Neuronal stem cell (in vitro differentiated cells): ENCODE data around the gene HTD2. TPM values are rescaled to one million over a fixed set of nuclear protein-coding genes. Genes with fewer than 3 reads are reported as not detected.

Source experiments
- DNase-seq: peaks from one replicate; pipeline ENCODE4 v3.0.0-alpha.2; 2013; ENCODE audit warnings: low spot score
- H2AFZ ChIP-seq: one replicate; pipeline ENCODE4 v1.6.1; 2013; ENCODE audit warnings: mild to moderate bottlenecking, low read length, inconsistent platforms
- H2AK5ac ChIP-seq: 2 replicates; pipeline ENCODE4 v1.6.1; 2013; ENCODE audit warnings: low read depth, mild to moderate bottlenecking, inconsistent platforms, low read length, moderate library complexity, mixed read lengths
- H2BK120ac ChIP-seq: 2 replicates; pipeline ENCODE4 v1.6.1; 2013; ENCODE audit warnings: low read depth, mild to moderate bottlenecking, inconsistent platforms, low read length, moderate library complexity, mixed read lengths
- H2BK12ac ChIP-seq: one replicate; pipeline ENCODE4 v1.6.1; 2013; ENCODE audit warnings: low read length, inconsistent platforms
- H2BK15ac ChIP-seq: 2 replicates; pipeline ENCODE4 v1.6.1; 2013; ENCODE audit warnings: mild to moderate bottlenecking, low read length, inconsistent platforms, mixed read lengths
- H2BK5ac ChIP-seq: one replicate; pipeline ENCODE4 v1.6.1; 2013; ENCODE audit warnings: inconsistent platforms, mild to moderate bottlenecking, low read length, moderate library complexity
- H3K14ac ChIP-seq: one replicate; pipeline ENCODE4 v1.6.1; 2013; ENCODE audit warnings: low read length, inconsistent platforms
- H3K18ac ChIP-seq: 2 replicates; pipeline ENCODE4 v1.6.1; 2013; ENCODE audit warnings: low read length, inconsistent platforms
- H3K23ac ChIP-seq: 2 replicates; pipeline ENCODE4 v1.6.1; 2013; ENCODE audit warnings: low read depth, mild to moderate bottlenecking, mixed read lengths, low read length, inconsistent platforms; ENCODE audit not compliant: poor library complexity
- H3K27ac ChIP-seq: replicated peaks from 3 replicates; pipeline ENCODE4 v1.5.1; 2013; ENCODE audit warnings: low read length, inconsistent platforms
- H3K27me3 ChIP-seq, 3 experiments: 2 replicates each; pipeline ENCODE4 v1.6.1; 2013; ENCODE audit warnings: low read length in 3 of 3, mild to moderate bottlenecking in 2 of 3, inconsistent platforms in 1 of 3, low read depth in 1 of 3, mixed read lengths in 1 of 3, moderate library complexity in 1 of 3; ENCODE audit not compliant: control insufficient read depth in 3 of 3, insufficient read depth in 3 of 3
- H3K36me3 ChIP-seq, 2 donors: replicated peaks in 1 of 2; 2 replicates each; pipeline ENCODE4 v1.6.1; 2013; ENCODE audit warnings: low read length in 2 of 2; ENCODE audit not compliant: control insufficient read depth in 2 of 2, insufficient read depth in 2 of 2
- H3K4ac ChIP-seq: 2 replicates; pipeline ENCODE4 v1.6.1; 2013; ENCODE audit warnings: inconsistent platforms, mild to moderate bottlenecking, low read length, moderate library complexity
- H3K4me1 ChIP-seq, 2 donors: 1 replicate in 1 of 2; 2 replicates in 1 of 2; pipeline ENCODE4 v1.6.1; 2013; ENCODE audit warnings: low read length in 2 of 2, low read depth in 1 of 2; ENCODE audit not compliant: control insufficient read depth in 2 of 2, insufficient read depth in 1 of 2
- H3K4me2 ChIP-seq: one replicate; pipeline ENCODE4 v1.6.1; 2013; ENCODE audit warnings: mild to moderate bottlenecking, low read length, inconsistent platforms; ENCODE audit not compliant: insufficient read depth, poor library complexity, severe bottlenecking
- H3K4me3 ChIP-seq, 2 donors: 2 replicates each; pipeline ENCODE4 v1.5.1; 2013; ENCODE audit warnings: low read length in 2 of 2, mild to moderate bottlenecking in 2 of 2, inconsistent platforms in 1 of 2, moderate library complexity in 1 of 2
- H3K79me1 ChIP-seq: one replicate; pipeline ENCODE4 v1.6.1; 2013; ENCODE audit warnings: low read depth, mild to moderate bottlenecking, inconsistent platforms, low read length, moderate library complexity
- H3K9ac ChIP-seq: one replicate; pipeline ENCODE4 v1.6.1; 2013; ENCODE audit warnings: mild to moderate bottlenecking, low read depth, low read length, inconsistent platforms; ENCODE audit not compliant: poor library complexity
- H3K9me3 ChIP-seq, 2 donors: replicated peaks in 1 of 2; 2 replicates each; pipeline versions ENCODE3 to v1.6.1; 2013; ENCODE audit warnings: low read length in 2 of 2, mild to moderate bottlenecking in 2 of 2, inconsistent platforms in 1 of 2, low read depth in 1 of 2, mixed read lengths in 1 of 2, moderate library complexity in 1 of 2; ENCODE audit not compliant: control insufficient read depth in 2 of 2, insufficient read depth in 1 of 2
- H4K8ac ChIP-seq: one replicate; pipeline ENCODE4 v1.6.1; 2013; ENCODE audit warnings: low read depth, mild to moderate bottlenecking, inconsistent platforms, low read length, moderate library complexity
- H4K91ac ChIP-seq: one replicate; pipeline ENCODE4 v1.6.1; 2013; ENCODE audit warnings: low read length, low read depth, mild to moderate bottlenecking, inconsistent platforms; ENCODE audit not compliant: poor library complexity
- WGBS, 2 donors: extraction: QIAGEN DNeasy Blood & Tissue Kit; methylation state at CpG; one replicate each; pipeline ENCODE4 v1.1.7; 2013; ENCODE audit warnings: missing lambda C conversion rate in 2 of 2, mixed read lengths in 1 of 2; ENCODE audit not compliant: insufficient read length in 2 of 2, insufficient replicate concordance in 1 of 2; ENCODE audit errors: extremely low coverage in 2 of 2; 5-methylcytosine and 5-hydroxymethylcytosine counted together
- polyA plus RNA-seq, 2 experiments: library from polyadenylated mRNA; stranded (reverse); fragments of 200-250 nt; gene quantifications; one replicate each; pipeline ENCODE4 v1.2.3, GENCODE V29; 2013

Gene HTD2
- polyA plus RNA-seq (2013, experiment 1 of 2), result 4.9 TPM
- 4.5 TPM for polyA plus RNA-seq (2013, experiment 2 of 2)

DNA sequence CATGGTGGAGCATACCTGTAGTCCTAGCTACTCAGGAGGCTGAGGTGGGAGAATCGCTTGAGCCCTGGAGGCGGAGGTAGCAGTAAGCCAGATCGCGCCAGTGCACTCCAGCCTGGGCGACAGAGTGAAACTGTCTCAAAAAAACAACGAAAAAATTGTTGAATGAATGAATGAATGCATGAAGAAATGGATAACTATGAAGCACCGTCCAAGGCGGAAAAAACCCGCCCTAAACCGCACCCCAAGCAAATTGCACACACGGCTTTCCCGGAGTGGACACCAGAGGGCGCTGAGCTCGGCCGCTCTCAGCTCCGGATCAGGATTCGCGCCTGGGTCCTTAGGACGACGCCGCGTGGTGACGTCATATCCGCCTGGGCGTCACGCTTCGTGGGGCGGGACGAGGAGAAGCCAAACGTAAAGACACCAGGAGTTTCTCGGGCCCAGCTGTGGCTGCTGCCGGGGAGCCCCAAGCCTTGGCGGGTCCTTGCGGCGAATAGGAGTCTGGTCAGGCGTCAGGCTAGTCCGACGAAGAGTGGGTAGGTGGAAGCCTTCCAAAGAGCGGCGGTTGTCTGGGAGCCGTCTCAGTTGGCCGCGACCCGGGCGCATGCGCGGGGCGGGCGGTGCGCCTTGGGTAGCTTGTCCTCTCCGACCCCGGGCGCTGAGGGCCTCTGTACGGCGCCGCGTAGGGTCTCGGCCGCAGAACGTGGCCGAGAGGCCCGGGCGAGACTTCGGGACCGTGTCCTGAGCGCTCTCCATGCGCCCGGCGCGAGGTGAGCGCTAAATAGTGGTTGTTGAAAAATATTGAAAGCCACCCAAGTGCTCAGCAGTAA lies at the start of gene HTD2, which contains the start of gene RPP14:
HTD2 (plus strand) TSS at position 639 of the 830 bp plus-strand sequence. CDS start 11,094 bp downstream, outside the sequence.
RPP14 (plus strand) TSS at position 364 of the 830 bp plus-strand sequence. CDS start 4,085 bp downstream, outside the sequence.
- Histone ChIP-seq H3K9ac (peak within 1 kb of the TSS; percentile 89), H2BK12ac (no peak within 1 kb of the TSS), H2AFZ (peak within 1 kb of the TSS; percentile 93), H3K4me1 (peaks cover 6% of the 10 kb centered on the region in 2 donors), H3K27me3 (peaks cover 0 to 9% (median 1%) of the 10 kb centered on the region in 3 experiments), H4K91ac (no peak within 1 kb of the TSS), H3K36me3 (peaks cover 4 to 35% of the 10 kb centered on the region in 2 donors), H2AK5ac (peak within 1 kb of the TSS; percentile 36), H3K4ac (no peak within 1 kb of the TSS), H3K27ac (peak within 1 kb of the TSS; percentile 94), H3K14ac (peak within 1 kb of the TSS; percentile 14), H3K79me1 (peaks cover 5% of the 10 kb centered on the region), H3K18ac (peak within 1 kb of the TSS; percentile 100), H3K4me2 (peak within 1 kb of the TSS; percentile 85), H4K8ac (no peak within 1 kb of the TSS), H3K23ac (no peak within 1 kb of the TSS), H3K9me3 (no peaks in the 10 kb centered on the region), H2BK120ac (no peak within 1 kb of the TSS), H2BK15ac (peak within 1 kb of the TSS; percentile 77), H3K4me3 (peak within 1 kb of the TSS; percentile 75 to 96), H2BK5ac (peak within 1 kb of the TSS; percentile 97)
- no CpG with 5 or more reads among the region's 71 CpGs for WGBS, 2 donors
- DNase-seq, result peak; percentile 96

DNA sequence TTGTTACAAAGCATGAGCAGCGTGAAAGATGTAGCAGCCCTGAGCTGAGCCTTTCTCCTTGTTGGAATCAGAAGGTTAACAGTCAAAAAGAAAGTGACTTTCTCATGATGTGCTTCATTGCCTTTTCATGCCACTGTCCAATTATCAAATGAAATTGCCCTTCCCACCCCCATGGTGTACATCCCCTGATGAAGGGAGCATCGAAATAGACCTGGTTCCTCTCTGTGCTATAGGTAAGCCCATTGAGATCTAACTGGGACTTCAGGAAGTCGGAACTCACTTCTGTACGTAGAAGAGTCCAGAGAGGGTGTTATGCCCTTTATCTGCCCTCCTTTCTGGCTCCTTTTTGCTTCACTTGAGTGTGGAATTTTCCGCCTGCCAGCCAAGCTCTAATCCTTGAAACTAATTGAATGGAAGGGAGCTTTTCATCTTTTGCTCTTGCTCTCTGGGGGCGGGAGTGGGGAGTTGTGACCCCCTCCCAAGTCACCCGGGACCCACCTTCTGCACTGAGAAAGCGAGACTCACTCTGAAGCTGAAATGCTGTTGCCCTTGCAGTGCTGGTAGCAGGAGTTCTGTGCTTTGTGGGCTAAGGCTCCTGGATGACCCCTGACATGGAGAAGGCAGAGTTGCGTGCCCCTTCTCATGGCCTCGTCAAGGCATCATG lies 47.8 kb upstream of the HTD2 start:
- Histone ChIP-seq H3K4ac (no peak overlapping the region), H3K14ac (no peak overlapping the region), H3K9ac (no peak overlapping the region), H3K27me3 (peaks cover 0 to 8% (median 0%) of the 10 kb centered on the region in 3 experiments), H2BK120ac (no peak overlapping the region), H3K36me3 (no peaks in the 10 kb centered on the region), H3K4me1 (peaks cover 0 to 22% of the 10 kb centered on the region in 2 donors), H3K79me1 (no peaks in the 10 kb centered on the region), H3K23ac (no peak overlapping the region), H3K27ac (peak overlapping the region; percentile 80), H2BK15ac (no peak overlapping the region), H2AK5ac (no peak overlapping the region), H3K4me2 (no peak overlapping the region), H3K4me3 (no peak overlapping the region), H2AFZ (no peak overlapping the region), H3K9me3 (no peaks in the 10 kb centered on the region), H3K18ac (peak overlapping the region; percentile 50), H4K91ac (no peak overlapping the region), H4K8ac (no peak overlapping the region), H2BK5ac (no peak overlapping the region), H2BK12ac (no peak overlapping the region)
- peak; percentile 51 for DNase-seq
- WGBS, 2 donors, result no CpG with 5 or more reads among the region's 10 CpGs

DNA sequence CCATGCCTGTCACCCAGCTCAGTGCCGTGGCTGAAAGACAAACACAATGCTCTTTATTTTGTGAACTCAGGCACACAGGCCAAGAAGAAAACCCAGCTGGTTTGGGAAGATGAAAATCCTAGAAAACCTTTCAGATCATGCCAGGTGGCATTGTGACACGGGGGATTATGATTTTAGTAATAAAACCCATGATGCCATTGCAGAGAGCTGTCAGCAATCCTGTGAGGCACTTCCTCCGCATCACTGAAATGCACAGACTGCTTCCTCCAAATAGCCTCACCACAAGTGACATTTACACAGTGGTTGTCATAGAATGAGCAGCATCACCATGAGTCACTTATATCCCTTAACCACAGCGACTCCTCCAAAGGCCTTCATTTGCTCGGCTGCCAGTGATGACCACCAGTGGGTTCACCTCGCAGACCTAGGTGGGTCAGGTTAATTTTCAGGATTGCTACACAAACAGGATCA lies 46.0 kb upstream of the HTD2 start:
- Histone ChIP-seq H3K36me3 (no peaks in the 10 kb centered on the region), H3K9ac (no peak overlapping the region), H3K4ac (no peak overlapping the region), H4K8ac (no peak overlapping the region), H3K14ac (no peak overlapping the region), H2BK5ac (peak overlapping the region; percentile 2), H3K79me1 (no peaks in the 10 kb centered on the region), H3K4me1 (peaks cover 0 to 22% of the 10 kb centered on the region in 2 donors), H3K4me2 (no peak overlapping the region), H2BK12ac (no peak overlapping the region), H3K18ac (peak overlapping the region; percentile 5), H3K27ac (peak overlapping the region; percentile 60), H2BK15ac (no peak overlapping the region), H2AFZ (no peak overlapping the region), H3K9me3 (no peaks in the 10 kb centered on the region), H4K91ac (no peak overlapping the region), H3K27me3 (no peaks in the 10 kb centered on the region), H3K23ac (no peak overlapping the region), H2AK5ac (peak overlapping the region; percentile 6), H3K4me3 (peak overlapping the region in 1 of 2 donors; percentile 4), H2BK120ac (no peak overlapping the region)
- DNase-seq, result no peak
- WGBS, 2 donors, result no CpG with 5 or more reads among the region's 6 CpGs
